Fibroblast of skin of back (primary cell): ENCODE measurements around the gene CDH24.
A peak's percentile ranks its signal among the peaks of the same experiment; 100 is the strongest.

ENCODE experiments used
- DNase-seq: peaks from one replicate; pipeline ENCODE4 v3.0.0-alpha.2; 2013

The CDH24 gene

GRCh38 chr14:23043145-23043544 is 14.2 kb downstream of the CDH24 start:
- DNase-seq, result no peak

- no peak for DNase-seq
Measured at GRCh38 chr14:23042162-23042965, 15.0 kb downstream of the CDH24 start, which contains the start of gene PSMB11. Gene PSMB11, plus strand, starts transcription at chr14:23042212. Its CDS starts 14 bp downstream, at chr14:23042226.

- peak; percentile 23 for DNase-seq
Measured at GRCh38 chr14:23041729-23042128, 15.6 kb downstream of the CDH24 start.

GRCh38 chr14:23040100-23040499 is 17.2 kb downstream of the CDH24 start:
- no peak for DNase-seq

- DNase-seq, result no peak
Measured at GRCh38 chr14:23035303-23036144, 21.8 kb downstream of the CDH24 start.

GRCh38 chr14:23034498-23035302 is 22.6 kb downstream of the CDH24 start, which contains the start of gene PSMB5:
Gene PSMB5, minus strand, starts transcription at chr14:23034900. Its CDS starts 19 bp downstream, at chr14:23034881.
- peak; percentile 93 for DNase-seq

GRCh38 chr14:23033801-23034497 is 23.4 kb downstream of the CDH24 start:
- no peak for DNase-seq

- DNase-seq, result no peak
Measured at GRCh38 chr14:23033251-23033727, 24.0 kb downstream of the CDH24 start.

- DNase-seq, result no peak
Measured at GRCh38 chr14:23030936-23031335, 26.4 kb downstream of the CDH24 start.

- no peak for DNase-seq
Measured at GRCh38 chr14:23028799-23029198, 28.5 kb downstream of the CDH24 start.

GRCh38 chr14:23025151-23025814 is 32.0 kb downstream of the CDH24 start:
- DNase-seq, result no peak

GRCh38 chr14:23024612-23025075 is 32.7 kb downstream of the CDH24 start:
- DNase-seq, result no peak

- DNase-seq, result no peak
Measured at GRCh38 chr14:23023795-23024152, 33.5 kb downstream of the CDH24 start.

- DNase-seq, result no peak
Measured at GRCh38 chr14:23023022-23023794, 34.1 kb downstream of the CDH24 start.

- no peak for DNase-seq
Measured at GRCh38 chr14:23021889-23022442, 35.4 kb downstream of the CDH24 start.

- DNase-seq, result no peak
Measured at GRCh38 chr14:23021434-23021833, 35.9 kb downstream of the CDH24 start.

GRCh38 chr14:23020143-23021128 is 36.9 kb downstream of the CDH24 start:
- no peak for DNase-seq

- DNase-seq, result no peak
Measured at GRCh38 chr14:23018107-23018506, 39.2 kb downstream of the CDH24 start.

- DNase-seq, result no peak
Measured at GRCh38 chr14:23017091-23017490, 40.2 kb downstream of the CDH24 start.
